Activated CD4-positive, alpha-beta T cell treated with anti-CD3 and anti-CD28 coated beads, Interleukin-2, amount 50 U/mL, for 4 hours (primary cell): ENCODE measurements around the gene MS4A4E.
"Not testable (repeated sequence)": the region's sequence is repeated elsewhere in the genome, so short reads cannot be mapped to it uniquely, and the experiment has no call there.

Source experiments
- DNase-seq, 2 experiments: peaks; one replicate each; pipeline ENCODE4 v3.0.0-alpha.2; 2020

The MS4A4E gene

GRCh38 chr11:60221181-60221580 is 21.8 kb downstream of the MS4A4E start:
- DNase-seq = no peak

DNA sequence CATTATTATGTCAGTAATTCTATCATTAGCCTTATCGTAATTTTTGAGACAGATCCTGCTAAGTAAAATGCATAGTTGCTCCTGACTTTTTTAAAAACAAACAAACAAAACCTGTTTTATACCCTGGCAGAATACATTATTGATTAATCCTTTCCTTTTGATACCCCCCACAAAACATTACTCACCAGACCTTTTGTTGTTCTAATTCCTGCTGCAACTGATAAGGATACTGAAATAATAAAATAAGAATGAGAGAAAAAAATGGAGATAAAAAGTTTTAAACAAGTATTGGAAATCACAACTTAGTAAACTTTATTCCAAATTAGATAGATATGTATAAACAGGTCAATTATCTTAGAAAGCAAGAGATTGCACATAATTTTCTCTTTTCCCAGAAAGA is 28.6 kb downstream of the MS4A4E start:
- no peak for DNase-seq

DNA sequence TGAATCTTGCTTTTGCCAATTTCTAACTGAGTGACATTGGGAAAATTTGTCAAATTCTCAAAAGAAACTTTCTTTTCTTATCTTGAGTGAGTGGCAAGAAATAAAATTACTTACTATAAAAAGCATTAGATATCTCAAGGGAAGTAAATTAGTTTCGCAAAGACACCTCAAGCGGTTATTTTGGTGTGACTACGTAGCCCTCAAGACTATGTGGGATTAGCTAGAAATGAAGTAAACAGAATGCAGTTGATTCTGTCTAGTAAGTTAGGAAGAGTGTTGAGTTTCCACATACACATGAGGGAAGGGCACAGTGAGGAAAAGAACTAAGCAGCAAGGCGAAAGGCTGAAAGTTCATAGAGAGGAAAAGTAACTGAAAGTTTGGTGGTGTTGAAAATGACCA is 31.7 kb downstream of the MS4A4E start:
- no peak for DNase-seq

DNA sequence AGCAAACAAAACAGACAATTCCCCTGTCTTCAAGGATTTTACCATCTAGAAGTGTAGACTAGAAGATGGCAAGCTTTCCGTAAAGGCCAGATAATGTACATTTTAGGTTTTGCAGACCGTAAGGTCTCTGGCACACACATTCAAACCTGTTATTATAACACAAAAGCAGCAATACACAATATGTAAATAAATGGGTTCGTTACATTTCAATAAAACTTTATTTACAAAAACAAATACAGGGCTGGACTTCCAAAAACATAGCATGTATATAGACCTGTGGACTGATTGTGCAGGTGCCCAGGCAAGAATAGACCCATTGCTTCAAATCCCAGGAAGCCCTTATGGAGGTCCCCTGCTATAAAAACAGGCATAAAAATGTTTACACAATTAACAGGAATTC is 33.0 kb downstream of the MS4A4E start:
- no peak for DNase-seq

DNA sequence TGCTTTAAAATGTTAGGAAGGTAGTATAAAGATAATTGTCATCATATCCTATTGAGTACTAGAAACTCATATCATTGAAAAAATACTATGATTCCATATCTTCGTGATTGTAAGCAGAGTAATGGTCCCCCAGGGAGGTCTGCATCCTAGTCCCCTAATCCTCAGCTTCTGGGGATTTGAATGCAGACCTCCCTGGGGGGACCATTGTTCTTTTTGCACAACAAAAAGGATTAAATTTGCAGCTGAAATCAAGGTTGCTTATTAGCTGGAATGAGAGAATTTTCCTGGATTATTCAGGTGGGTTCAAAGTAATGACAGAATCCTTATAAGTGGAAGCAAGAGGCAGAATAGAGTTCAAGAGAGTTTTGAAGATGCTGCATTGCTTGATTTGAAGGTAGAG is 34.0 kb downstream of the MS4A4E start:
- DNase-seq = no peak

DNA sequence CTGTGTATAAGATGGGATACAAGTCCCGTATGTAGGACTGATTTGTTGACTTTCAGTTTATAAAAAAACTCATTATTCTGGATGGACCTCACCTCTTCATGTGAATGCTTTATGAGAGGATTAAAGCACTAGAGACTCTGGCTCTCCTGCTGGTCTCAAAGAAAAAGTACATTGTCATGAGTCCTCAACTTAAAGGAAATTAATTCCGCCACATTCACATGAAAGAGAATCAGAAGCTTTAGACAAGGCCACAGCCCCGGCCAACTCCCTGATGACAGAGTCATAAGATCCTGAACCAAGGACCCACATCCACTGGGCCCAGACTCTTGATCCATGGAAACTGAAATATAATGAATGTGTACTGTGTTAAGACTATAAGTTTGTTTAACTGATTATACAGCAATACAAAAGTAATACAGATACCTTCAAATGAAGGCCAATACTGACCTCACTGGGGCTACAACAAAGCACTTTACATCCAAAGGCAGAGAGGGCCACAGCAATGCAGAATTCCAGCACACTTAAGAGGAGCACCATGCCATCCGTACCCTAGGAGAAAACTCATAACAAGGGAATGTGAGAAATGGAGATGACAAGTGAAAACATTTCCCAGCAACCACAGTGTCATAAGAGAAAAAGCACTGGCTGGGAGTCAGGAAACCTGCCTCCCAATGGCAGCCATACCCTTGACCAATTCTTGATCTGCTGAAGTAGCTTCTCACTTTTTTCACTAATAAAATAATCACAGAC is 34.6 kb downstream of the MS4A4E start:
- DNase-seq = no peak

- DNase-seq = no peak
These were observed 36.3 kb downstream of the MS4A4E start for GRCh38 chr11:60206616-60207015.

DNA sequence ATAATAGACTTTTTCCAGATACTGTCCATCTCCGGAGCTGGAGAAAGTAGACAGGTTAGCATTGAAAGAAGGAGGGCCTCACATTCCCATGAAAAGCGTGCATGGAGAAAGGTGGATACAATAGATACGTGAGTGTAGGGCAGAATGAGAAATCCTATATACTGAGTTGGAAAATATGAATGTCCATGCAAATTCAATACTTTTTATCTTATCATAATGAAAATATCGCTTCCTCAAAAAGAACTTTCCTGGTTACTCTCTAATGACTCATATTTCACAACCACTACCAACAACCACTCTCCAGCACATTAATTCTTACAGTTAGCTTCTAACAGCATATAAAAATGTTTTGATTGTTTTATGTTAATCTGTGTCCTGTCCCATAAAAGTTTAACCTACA is 38.0 kb downstream of the MS4A4E start:
- DNase-seq = no peak

DNA sequence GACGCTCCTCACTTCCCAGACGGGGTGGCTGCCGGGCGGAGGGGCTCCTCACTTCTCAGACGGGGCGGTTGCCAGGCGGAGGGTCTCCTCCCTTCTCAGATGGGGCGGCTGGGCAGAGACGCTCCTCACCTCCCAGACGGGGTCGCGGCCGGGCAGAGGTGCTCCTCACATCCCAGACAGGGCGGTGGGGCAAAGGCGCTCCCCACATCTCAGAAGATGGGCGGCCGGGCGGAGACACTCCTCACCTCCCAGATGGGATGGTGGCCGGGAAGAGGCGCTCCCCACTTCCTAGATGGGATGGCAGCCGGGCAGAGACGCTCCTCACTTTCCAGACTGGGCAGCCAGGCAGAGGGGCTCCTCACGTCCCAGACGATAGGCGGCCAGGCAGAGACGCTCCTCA is 41.6 kb downstream of the MS4A4E start:
- DNase-seq = not testable (repeated sequence)

GRCh38 chr11:60197442-60197841 is 45.5 kb downstream of the MS4A4E start:
- no peak for DNase-seq

GRCh38 chr11:60195923-60196368 is 47.0 kb downstream of the MS4A4E start:
- DNase-seq = no peak

- DNase-seq = no peak
These were observed 48.4 kb downstream of the MS4A4E start for GRCh38 chr11:60194511-60194910.

- peak; percentile 37 to 48 for DNase-seq
These were observed 49.1 kb downstream of the MS4A4E start for GRCh38 chr11:60193687-60194433.

GRCh38 chr11:60192564-60192963 is 50.4 kb downstream of the MS4A4E start:
- not testable (repeated sequence) for DNase-seq

GRCh38 chr11:60188481-60188880 is 54.5 kb downstream of the MS4A4E start:
- not testable (repeated sequence) for DNase-seq

GRCh38 chr11:60186128-60186527 is 56.8 kb downstream of the MS4A4E start:
- not testable (repeated sequence) for DNase-seq

DNA sequence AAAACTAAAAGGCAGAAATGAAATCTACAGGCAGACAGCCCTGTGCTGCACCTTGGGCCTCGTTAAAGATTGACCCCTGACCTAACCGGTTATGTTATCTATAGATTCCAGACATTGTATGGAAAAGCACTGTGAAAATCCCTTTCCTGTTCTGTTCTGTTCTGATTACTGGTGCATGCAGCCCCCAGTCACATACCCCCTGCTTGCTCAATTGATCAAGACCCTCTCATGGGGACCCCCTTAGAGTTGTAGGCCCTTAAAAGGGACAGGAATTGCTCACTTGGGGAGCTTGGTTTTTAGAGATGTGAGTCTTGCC is 57.5 kb downstream of the MS4A4E start:
- not testable (repeated sequence) for DNase-seq

DNA sequence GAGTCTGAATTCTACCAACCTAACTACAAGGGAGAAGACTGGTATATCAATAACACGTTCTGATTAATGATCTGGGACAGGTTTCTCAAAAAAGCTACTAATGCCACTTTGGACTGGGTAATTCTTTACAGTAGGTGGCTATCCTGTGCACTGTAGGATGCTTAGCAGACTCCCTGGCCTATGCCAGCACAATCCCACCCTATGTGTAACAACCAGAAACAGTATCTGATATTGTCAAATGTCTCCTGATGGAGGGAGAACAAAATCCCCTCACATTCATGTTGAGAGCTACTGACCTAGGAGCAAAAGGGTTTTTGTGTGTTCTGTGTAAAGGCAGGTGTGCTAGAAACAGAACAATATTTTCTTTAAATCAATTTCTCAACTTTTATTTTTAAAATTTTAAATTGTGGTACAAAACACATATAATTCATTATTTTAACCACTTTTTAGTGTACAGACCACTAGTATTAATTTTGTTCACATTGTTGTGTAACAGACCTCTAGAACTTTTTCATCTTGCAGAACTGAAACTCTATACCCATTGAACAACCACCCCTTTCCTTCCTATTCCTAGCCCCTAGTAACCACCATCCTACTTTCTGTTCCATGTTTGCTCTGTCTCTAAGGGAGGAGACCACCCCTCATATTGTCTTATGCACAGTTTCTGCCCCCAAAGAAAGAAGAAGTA is 58.0 kb downstream of the MS4A4E start:
- no peak for DNase-seq

GRCh38 chr11:60183591-60184205 is 59.2 kb downstream of the MS4A4E start:
- no peak for DNase-seq

DNA sequence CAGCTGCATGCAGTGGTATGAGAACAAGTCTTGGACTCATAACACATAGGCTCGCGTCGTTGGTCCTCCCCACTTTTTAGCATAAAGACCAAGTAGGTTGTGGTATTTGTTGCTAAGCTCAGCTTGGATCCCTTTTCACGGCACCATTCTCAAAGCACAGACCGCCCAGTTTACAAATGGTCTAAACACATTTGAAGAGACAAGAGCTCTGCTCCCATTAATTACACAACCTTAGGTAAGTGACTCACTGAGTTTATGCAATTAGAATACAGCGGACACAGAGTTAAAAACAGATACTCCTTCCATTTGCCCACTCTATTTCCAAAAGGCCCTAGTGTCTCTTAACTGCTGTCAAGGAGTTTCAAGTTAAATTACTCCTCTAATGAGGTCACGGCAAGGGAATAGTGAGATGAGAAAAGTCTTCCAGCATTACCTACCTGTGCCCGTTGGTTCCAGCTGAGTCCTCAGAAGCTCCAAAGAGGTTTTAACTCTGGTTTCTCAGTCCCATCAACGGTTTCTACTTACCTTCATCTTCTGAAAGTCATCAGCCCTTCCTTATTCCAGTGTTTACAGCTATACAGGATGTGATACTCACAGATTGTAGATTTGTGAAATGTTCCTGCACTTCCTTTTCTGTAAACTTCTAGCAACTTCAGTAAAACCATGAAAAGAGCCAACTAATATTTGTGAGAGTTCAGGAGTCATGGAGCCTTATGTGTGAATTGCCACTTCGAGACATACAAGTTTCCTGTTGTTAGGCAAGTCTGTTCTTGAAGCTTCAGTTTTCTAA is 60.2 kb downstream of the MS4A4E start, which contains the start of gene MS4A6A:
Gene MS4A6A, minus strand, starts transcription at position 543 of the 790 bp plus-strand sequence. CDS start 1,356 bp downstream, outside the sequence.
- DNase-seq = no peak

- DNase-seq = no peak
These were observed 67.1 kb downstream of the MS4A4E start for GRCh38 chr11:60175860-60176275.

GRCh38 chr11:60172011-60172410 is 70.9 kb downstream of the MS4A4E start:
- no peak for DNase-seq
